Measurements from ENCODE around the gene MROH2A.

Gene MROH2A

DNA sequence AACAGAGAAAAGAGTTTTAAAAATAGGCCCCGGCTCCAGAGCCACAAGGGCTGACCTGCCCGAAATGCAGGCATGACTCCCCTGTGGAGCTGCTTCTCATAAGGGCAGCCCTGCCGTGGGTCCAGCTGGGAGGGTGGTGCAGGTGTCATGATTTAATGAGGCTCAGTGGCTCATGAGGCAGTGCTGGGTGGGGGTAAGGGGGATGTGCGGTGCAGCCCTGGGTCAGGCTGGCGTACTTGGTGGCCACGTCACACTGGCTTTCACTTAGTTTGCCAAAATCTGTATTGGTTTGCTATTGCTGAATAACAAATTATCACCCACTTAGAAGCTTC is 42.6 kb downstream of the MROH2A start:
- no peak for DNase-seq

DNA sequence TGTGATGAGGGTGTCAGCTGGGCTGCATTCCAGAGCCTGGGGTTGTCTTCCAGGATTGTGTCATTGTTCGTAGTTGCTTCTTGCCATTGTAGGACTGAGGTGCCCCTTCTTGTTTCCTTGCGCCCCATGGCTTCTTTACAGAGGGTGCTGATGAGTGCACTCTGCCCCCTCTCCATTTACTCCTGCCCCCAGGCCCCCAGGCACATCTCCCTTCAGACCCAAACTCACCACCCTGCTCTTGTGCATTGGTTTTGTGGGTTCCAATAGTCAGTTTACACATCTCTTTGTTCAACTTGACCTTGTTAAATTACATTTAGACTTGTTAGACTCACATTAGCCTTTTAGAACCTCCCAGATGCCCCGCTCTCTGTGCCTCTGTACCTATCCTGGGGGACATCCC is 43.1 kb downstream of the MROH2A start:
- DNase-seq = no peak

GRCh38 chr2:233821709-233822100 is 43.6 kb downstream of the MROH2A start:
- no peak for DNase-seq

DNA sequence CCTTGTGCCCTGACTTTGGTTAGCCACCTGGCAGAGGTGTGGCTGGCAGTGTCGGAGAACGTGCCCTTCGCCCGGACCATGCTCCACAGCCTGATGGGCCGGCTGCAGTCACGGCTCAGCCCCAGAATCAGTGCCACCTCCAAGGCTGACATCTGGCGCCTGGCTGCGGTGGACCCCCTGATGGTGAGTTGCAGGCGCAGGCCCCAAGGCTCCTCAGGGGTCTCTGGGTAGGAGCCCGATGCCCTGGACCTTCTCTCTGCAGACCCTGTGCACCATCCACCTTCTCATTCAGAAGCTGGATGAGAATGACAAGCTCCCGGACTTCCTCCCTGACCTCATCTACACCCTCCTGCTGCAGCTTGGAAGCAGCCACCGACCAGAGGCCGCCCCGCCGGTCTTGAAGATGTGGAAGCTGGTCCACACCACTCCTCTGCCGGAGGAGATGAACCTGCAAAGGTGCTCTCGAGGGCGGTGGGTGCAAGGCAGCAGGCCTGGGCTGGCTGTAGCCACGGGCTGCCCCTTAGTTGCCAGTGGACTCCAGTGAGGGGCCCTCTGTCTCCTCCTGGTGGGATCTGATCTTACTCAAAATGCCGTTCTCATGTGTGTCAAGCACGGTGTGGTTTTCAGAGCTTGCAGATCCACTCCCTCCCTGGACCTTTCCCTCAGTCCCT is 44.1 kb downstream of the MROH2A start:
- DNase-seq = no peak

- no peak for DNase-seq
Observed at GRCh38 chr2:233822781-233823730, 44.9 kb downstream of the MROH2A start.

DNA sequence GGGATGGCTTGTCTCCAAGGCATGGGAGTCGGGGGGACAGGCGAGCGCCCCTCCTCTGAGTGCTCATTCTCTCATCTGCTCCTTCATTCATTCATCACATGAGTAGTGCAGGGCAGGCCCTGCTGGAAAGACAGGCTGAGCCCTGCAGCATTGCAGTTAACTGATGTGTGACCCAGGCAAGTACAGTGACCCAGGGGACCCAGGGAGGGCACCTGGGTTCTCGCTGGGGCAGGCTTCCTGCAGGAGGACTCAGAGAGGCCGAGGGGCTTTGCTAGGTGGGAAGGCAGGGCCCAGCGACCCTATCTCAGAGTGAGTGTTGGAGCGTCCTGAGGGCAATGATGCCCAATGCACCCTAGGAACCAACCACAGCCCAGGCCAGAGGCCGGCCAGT is 45.6 kb downstream of the MROH2A start:
- DNase-seq = no peak

DNA sequence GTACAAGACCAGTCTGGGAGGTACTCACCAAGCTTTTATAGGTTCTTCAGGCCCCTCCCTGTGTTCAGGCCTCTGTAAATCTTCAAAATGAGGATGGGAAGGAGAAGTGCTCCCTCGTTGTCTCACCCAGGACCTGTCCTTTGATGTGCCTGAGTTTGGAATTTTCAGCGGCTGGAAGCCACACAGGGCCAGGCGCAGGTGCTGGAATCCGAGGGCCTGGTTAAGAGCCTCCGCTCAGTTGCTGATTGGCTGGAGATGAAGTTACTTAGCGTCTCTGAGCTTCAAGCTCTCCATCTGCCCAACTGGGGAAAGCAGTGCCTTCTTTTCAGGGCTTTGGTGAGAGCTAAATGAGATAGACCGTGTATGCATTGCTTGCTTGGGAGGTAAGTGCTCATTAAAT is 46.2 kb downstream of the MROH2A start:
- no peak for DNase-seq

DNA sequence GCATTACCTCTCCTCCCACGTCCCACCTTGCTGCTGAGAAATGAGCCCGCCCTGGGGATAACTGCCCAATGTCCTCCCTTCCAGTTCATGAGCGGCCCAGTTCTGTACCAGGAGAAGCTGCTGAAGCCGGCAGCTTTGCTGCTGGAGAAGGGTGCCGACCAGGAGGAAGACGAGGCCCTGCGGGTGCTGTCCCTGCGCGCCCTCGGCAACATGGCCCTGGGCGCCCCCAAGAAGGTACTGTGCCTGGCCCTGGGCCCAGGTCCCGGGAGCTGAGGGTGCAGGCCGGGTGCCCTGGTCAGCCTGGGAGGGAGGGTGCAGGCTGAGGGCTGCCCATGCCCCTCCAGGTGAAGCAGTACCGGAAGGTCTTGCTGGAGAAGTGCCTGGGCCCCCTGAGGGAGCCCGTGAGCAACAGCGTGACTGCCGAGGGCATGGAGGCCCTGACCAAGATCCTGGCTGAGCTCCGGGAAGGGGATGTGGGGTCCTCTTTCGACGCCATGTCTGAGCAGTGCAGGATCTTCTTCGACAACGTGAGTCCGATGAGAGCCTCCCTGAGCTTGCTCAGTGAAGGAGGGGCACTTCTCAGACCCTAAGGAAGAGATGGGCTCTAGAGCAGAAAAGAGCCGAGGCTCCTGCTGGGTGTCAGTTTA is 50.5 kb downstream of the MROH2A start:
- DNase-seq = no peak

GRCh38 chr2:233829193-233830110 is 51.3 kb downstream of the MROH2A start:
- DNase-seq = no peak

DNA sequence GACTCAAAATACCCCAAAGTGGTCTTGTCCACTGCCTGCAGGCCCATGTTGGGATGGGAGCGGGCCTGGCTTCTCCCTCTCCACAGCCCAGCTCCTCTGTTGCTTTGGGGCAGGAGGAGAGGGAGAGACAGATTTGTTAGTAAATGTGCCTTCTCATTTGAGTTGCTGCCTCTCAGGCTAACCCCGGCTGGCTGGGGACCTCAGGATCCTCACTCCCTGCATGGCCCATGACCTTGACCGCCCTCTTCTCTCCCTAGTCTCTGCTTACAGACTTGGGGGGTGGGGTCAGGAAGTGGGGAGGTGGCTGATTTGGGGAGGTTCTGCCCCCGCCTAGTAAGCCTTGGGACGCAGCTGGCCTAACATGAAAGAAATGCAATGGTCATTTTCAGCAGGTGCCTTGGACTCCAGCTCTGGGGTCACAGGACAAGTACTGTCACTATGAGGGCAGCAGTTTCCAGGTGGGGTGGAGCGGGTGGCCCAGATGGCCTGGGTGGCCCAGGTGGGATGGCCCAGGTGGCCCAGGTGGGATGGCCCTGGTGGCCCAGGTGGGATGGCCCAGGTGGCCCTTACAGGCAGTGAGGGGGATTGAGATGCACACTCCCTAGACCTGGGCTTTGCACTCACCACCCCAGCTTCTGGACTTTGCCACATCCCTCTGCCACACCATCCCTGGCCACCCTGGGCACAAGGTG is 52.1 kb downstream of the MROH2A start:
- no peak for DNase-seq

GRCh38 chr2:233831011-233831721 is 53.0 kb downstream of the MROH2A start:
- DNase-seq = no peak

- no peak for DNase-seq
Observed at GRCh38 chr2:233831861-233832260, 53.7 kb downstream of the MROH2A start.

DNA sequence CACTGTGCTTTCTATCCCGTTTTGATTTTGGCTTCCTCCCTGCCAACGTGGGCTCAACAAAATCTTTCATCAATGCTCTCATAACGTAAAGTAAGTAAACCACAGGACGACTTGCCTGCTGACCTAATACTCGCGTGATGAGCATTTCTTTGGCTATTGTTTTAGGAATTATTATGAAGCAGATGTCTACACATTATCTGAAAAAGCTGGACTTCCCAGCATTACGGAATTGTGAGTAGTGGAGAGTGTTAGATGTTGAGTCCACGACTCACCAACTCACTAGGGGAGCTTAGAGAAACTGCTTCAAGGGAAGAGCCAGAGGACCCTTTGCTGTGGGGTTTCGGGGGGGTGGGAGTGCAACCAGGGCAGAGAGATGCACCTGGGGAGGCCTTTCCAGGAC is 54.3 kb downstream of the MROH2A start:
- DNase-seq = no peak

DNA sequence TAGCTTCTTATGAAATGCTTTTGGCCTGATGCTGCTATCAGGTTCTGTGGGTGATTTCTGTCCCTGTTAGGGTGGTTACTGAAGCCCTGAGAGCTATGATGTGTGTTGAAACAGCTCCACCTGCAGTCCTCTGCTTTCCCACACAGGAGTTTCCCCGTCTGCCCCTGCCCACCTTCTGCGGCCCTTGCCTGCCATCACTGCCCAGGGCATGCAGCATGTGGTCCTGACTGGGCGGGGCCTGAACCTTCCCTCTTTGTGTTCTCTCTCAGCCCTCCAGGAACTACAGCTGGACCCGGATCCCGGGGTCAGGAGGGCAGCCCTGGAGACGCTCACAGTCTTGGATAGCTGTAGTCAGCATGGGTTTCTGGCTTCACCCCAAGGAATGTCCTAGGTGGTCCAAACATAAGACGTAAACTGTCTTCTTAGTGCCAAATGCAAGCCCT is 54.8 kb downstream of the MROH2A start:
- DNase-seq = no peak

GRCh38 chr2:233833345-233833744 is 55.2 kb downstream of the MROH2A start:
- no peak for DNase-seq

- DNase-seq = no peak
Observed at GRCh38 chr2:233835230-233836186, 57.4 kb downstream of the MROH2A start.

DNA sequence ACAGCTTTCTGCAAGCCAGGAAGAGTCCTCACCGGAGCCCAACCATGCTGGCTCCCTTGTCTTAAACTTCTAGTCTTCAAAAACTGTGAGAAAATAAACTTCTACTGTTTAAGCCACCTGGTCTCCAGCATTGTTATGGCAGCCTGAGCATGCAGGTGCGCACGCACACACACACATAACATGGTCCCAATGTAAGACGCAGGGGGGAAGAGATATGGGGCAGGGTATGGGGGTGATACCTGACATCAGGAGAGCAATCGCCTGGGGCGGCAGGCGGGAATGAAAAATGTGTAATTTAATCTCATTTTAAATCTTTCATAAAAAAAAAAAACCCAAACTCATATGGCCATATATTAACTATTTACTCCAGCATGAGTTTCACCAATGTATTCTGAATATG is 58.2 kb downstream of the MROH2A start:
- DNase-seq = no peak

DNA sequence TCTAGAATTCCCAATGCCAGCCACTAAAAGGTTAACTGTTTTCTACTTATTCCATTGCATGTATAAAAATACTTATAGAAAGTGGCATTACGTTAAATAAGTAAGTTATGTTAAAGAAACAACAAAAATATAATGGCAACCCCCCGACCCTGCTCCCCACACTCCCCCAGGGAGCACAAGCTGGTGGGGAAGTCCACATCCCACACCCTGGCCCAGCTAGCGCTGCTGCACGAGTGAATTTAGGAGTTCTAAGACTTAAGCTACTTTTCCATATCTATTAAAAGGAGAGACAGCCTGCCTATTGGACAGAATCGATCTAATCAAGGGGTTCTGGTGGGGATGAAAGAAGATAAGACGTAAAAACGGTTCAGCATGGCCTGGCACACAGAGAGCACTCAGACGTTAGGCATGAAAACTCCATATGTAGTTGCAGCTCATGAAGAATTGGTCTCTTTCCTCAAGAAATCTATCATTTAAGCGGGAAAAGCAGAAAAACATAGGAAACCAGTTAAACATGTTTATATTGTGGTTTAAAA is 59.6 kb downstream of the MROH2A start:
- no peak for DNase-seq

- DNase-seq = no peak
Observed at GRCh38 chr2:233838251-233838650, 60.1 kb downstream of the MROH2A start.

Data from NCI-H2029 treated with DMSO at 0.1 percent for 48 hours (cell line).